Ovary (tissue), 3 donors: ENCODE results near the gene MAGEA9B.

Experiments used
- CTCF ChIP-seq, 3 donors: fragments of 450-650 bp in 2 of 3; fragments of 200-600 bp in 1 of 3; IDR thresholded peaks; one replicate each; pipeline versions ENCODE4 v1.5.1 to v1.8.0; 2016 to 2022; ENCODE audit warnings: antibody characterized with exemption in 3 of 3, mild to moderate bottlenecking in 1 of 3
- EP300 ChIP-seq: sonication (generic); formaldehyde crosslinking; IDR thresholded peaks from one replicate; pipeline ENCODE4 v1.6.1; 2017; ENCODE audit warnings: antibody characterized with exemption
- POLR2A ChIP-seq: fragments of 450-650 bp; IDR thresholded peaks from one replicate; pipeline ENCODE4 v1.6.1; 2017; ENCODE audit warnings: antibody characterized with exemption, mild to moderate bottlenecking, moderate library complexity
- donor health status: DM: no; HTN: no; CAD: no.

GRCh38 chrX:149629730-149630387, 42.6 kb upstream of the MAGEA9B start:
- TF ChIP-seq CTCF (IDR thresholded peaks at IDR 0.05), result no peak
- TF ChIP-seq EP300, result no peak
- no peak for TF ChIP-seq POLR2A
